ENCODE data around the gene UGT8.

Gene UGT8

GRCh38 chr4:114606245-114606644 is 7.6 kb downstream of the UGT8 start:
- Histone ChIP-seq H3K36me3 (ENCODE audit: low read length) (no peaks in the 10 kb centered on the region), H3K9ac (ENCODE audit: low read length) (no peak overlapping the region), H3K9me3 (ENCODE audit: insufficient read depth, low read length) (no peaks in the 10 kb centered on the region), H3K4me3 (ENCODE audit: insufficient read depth, low read length, poor library complexity, severe bottlenecking) (no peak overlapping the region), H3K27me3 (ENCODE audit: low read length) (no peaks in the 10 kb centered on the region), H3K27ac (ENCODE audit: low read depth, low read length) (no peak overlapping the region), H3K9me2 (replicated peaks; ENCODE audit: insufficient read depth, low read length) (no peaks in the 10 kb centered on the region), H3K79me2 (ENCODE audit: insufficient read depth, low read length) (peaks cover 85% of the 10 kb centered on the region), H2AFZ (ENCODE audit: low read depth, low read length, severe bottlenecking) (no peak overlapping the region), H4K20me1 (ENCODE audit: low read depth, low read length) (no peaks in the 10 kb centered on the region), H3F3A (ENCODE audit: insufficient read depth) (peaks cover 21% of the 10 kb centered on the region), H3K4me2 (ENCODE audit: low read depth, low read length, poor library complexity, severe bottlenecking) (no peak overlapping the region)
- TF ChIP-seq CTCF (IDR thresholded peaks at IDR 0.05; ENCODE audit: insufficient read depth, low read length, poor library complexity, severe bottlenecking), result no peak
- TF ChIP-seq EZH2phosphoT487 (conservative IDR thresholded peaks at IDR 0.05; ENCODE audit: low read length), result no peak

GRCh38 chr4:114607056-114607455 is 8.4 kb downstream of the UGT8 start:
- peaks cover 13% of the 10 kb centered on the region for H3F3A ChIP-seq (ENCODE audit: insufficient read depth)
- H3K27ac ChIP-seq (ENCODE audit: low read depth, low read length), result no peak overlapping the region
- no peaks in the 10 kb centered on the region for H3K9me3 ChIP-seq (ENCODE audit: insufficient read depth, low read length)
- H4K20me1 ChIP-seq (ENCODE audit: low read depth, low read length), result no peaks in the 10 kb centered on the region
- no peaks in the 10 kb centered on the region for H3K36me3 ChIP-seq (ENCODE audit: low read length)
- H2AFZ ChIP-seq (ENCODE audit: low read depth, low read length, severe bottlenecking), result no peak overlapping the region
- no peak overlapping the region for H3K4me2 ChIP-seq (ENCODE audit: low read depth, low read length, poor library complexity, severe bottlenecking)
- TF ChIP-seq CTCF (IDR thresholded peaks at IDR 0.05; ENCODE audit: insufficient read depth, low read length, poor library complexity, severe bottlenecking) (no peak), EZH2phosphoT487 (conservative IDR thresholded peaks at IDR 0.05; ENCODE audit: low read length) (no peak)
- H3K9ac ChIP-seq (ENCODE audit: low read length), result no peak overlapping the region
- no peak overlapping the region for H3K4me3 ChIP-seq (ENCODE audit: insufficient read depth, low read length, poor library complexity, severe bottlenecking)
- no peaks in the 10 kb centered on the region for H3K27me3 ChIP-seq (ENCODE audit: low read length)
- H3K9me2 ChIP-seq (replicated peaks; ENCODE audit: insufficient read depth, low read length), result no peaks in the 10 kb centered on the region
- peaks cover 78% of the 10 kb centered on the region for H3K79me2 ChIP-seq (ENCODE audit: insufficient read depth, low read length)

GRCh38 chr4:114613560-114613959 is 15.0 kb downstream of the UGT8 start:
- H3K27ac ChIP-seq (ENCODE audit: low read depth, low read length), result no peak overlapping the region
- H3K4me3 ChIP-seq (ENCODE audit: insufficient read depth, low read length, poor library complexity, severe bottlenecking), result no peak overlapping the region
- H3K79me2 ChIP-seq (ENCODE audit: insufficient read depth, low read length), result peaks cover 48% of the 10 kb centered on the region
- H3K9me2 ChIP-seq (replicated peaks; ENCODE audit: insufficient read depth, low read length), result no peaks in the 10 kb centered on the region
- no peaks in the 10 kb centered on the region for H3F3A ChIP-seq (ENCODE audit: insufficient read depth)
- H3K9ac ChIP-seq (ENCODE audit: low read length), result no peak overlapping the region
- H2AFZ ChIP-seq (ENCODE audit: low read depth, low read length, severe bottlenecking), result no peak overlapping the region
- TF ChIP-seq CTCF (IDR thresholded peaks at IDR 0.05; ENCODE audit: insufficient read depth, low read length, poor library complexity, severe bottlenecking) (no peak), EZH2phosphoT487 (conservative IDR thresholded peaks at IDR 0.05; ENCODE audit: low read length) (no peak)
- no peaks in the 10 kb centered on the region for H3K27me3 ChIP-seq (ENCODE audit: low read length)
- no peaks in the 10 kb centered on the region for H3K36me3 ChIP-seq (ENCODE audit: low read length)
- H3K9me3 ChIP-seq (ENCODE audit: insufficient read depth, low read length), result no peaks in the 10 kb centered on the region
- no peak overlapping the region for H3K4me2 ChIP-seq (ENCODE audit: low read depth, low read length, poor library complexity, severe bottlenecking)
- H4K20me1 ChIP-seq (ENCODE audit: low read depth, low read length), result no peaks in the 10 kb centered on the region
